NCI-H1417 (cell line): Measurements from ENCODE around the gene RGS8.
A peak's percentile ranks its signal among the peaks of the same experiment; 100 is the strongest.
"Not testable (repeated sequence)": the region's sequence is repeated elsewhere in the genome, so short reads cannot be mapped to it uniquely, and the experiment has no call there.

Experiments
- DNase-seq, 3 experiments: peaks; one replicate each; lab custom pipeline; 2025; lab: John Stamatoyannopoulos, UW

RGS8 gene

GRCh38 chr1:182702826-182703524, 18.6 kb upstream of the RGS8 start:
- peak; percentile 51 to 81 (median 79) for DNase-seq

GRCh38 chr1:182700351-182700709, 15.9 kb upstream of the RGS8 start:
- DNase-seq, result no peak

GRCh38 chr1:182699393-182700350, 15.3 kb upstream of the RGS8 start:
- DNase-seq, result peak in 1 of 3 experiments; percentile 79

GRCh38 chr1:182698971-182699370, 14.6 kb upstream of the RGS8 start:
- no peak for DNase-seq

- not testable (repeated sequence) for DNase-seq
Measured at GRCh38 chr1:182693139-182693538, 8.8 kb upstream of the RGS8 start.

- DNase-seq, result no peak
Measured at GRCh38 chr1:182690886-182691443, 6.6 kb upstream of the RGS8 start.

- DNase-seq, result no peak
Measured at GRCh38 chr1:182688436-182689205, 4.2 kb upstream of the RGS8 start.

- DNase-seq, result peak in 1 of 3 experiments; percentile 23
Measured at GRCh38 chr1:182687361-182687760, 3.0 kb upstream of the RGS8 start.

GRCh38 chr1:182686446-182686845, 2.1 kb upstream of the RGS8 start:
- DNase-seq, result no peak

- peak in 2 of 3 experiments; percentile 44 to 72 for DNase-seq
Measured at GRCh38 chr1:182685215-182685614, 828 bp upstream of the RGS8 start.

GRCh38 chr1:182682898-182683501, 1.4 kb downstream of the RGS8 start:
- DNase-seq, result no peak

- DNase-seq, result no peak
Measured at GRCh38 chr1:182682406-182682805, 2.0 kb downstream of the RGS8 start.

GRCh38 chr1:182681568-182681912, 2.8 kb downstream of the RGS8 start:
- no peak for DNase-seq

GRCh38 chr1:182680901-182681567, 3.4 kb downstream of the RGS8 start:
- DNase-seq, result no peak

- no peak for DNase-seq
Measured at GRCh38 chr1:182680408-182680807, 4.0 kb downstream of the RGS8 start.

- DNase-seq, result no peak
Measured at GRCh38 chr1:182679684-182680083, 4.7 kb downstream of the RGS8 start.

- no peak for DNase-seq
Measured at GRCh38 chr1:182677397-182678098, 6.8 kb downstream of the RGS8 start.

- peak in 1 of 3 experiments; percentile 19 for DNase-seq
Measured at GRCh38 chr1:182676274-182676673, 8.1 kb downstream of the RGS8 start.

- DNase-seq, result no peak
Measured at GRCh38 chr1:182674346-182675246, 9.8 kb downstream of the RGS8 start.

- no peak for DNase-seq
Measured at GRCh38 chr1:182672487-182672836, 11.9 kb downstream of the RGS8 start.
